SKM-1 treated with dmso at 0.1 percent for 144 hours (cell line): ENCODE results near the gene ARCN1.

Experiments used
- DNase-seq: peaks from one replicate; lab custom pipeline; 2025; ENCODE audit not compliant: unreplicated experiment; lab: John Stamatoyannopoulos, UW

ARCN1 gene

GRCh38 chr11:118572061-118572980, at the start of gene ARCN1:
ARCN1 (plus strand) TSS chr11:118572409; CDS start chr11:118572548, 139 bp downstream.
- peak; percentile 73 for DNase-seq

- no peak for DNase-seq
Measured at GRCh38 chr11:118522571-118523072, 49.6 kb upstream of the ARCN1 start.

- no peak for DNase-seq
Measured at GRCh38 chr11:118524356-118524755, 47.9 kb upstream of the ARCN1 start.

- peak; percentile 50 for DNase-seq
Measured at GRCh38 chr11:118524757-118525470, 47.3 kb upstream of the ARCN1 start.

- no peak for DNase-seq
Measured at GRCh38 chr11:118526688-118527087, 45.5 kb upstream of the ARCN1 start.

- no peak for DNase-seq
Measured at GRCh38 chr11:118527109-118527508, 45.1 kb upstream of the ARCN1 start, which contains the start of gene TTC36. TTC36 (plus strand) TSS chr11:118527474; CDS start chr11:118527495, 21 bp downstream.

GRCh38 chr11:118528511-118528910, 43.7 kb upstream of the ARCN1 start:
- DNase-seq = no peak

GRCh38 chr11:118529584-118530175, 42.5 kb upstream of the ARCN1 start:
- DNase-seq = no peak

- DNase-seq = no peak
Measured at GRCh38 chr11:118530180-118530682, 42.0 kb upstream of the ARCN1 start.

GRCh38 chr11:118530683-118531596, 41.3 kb upstream of the ARCN1 start, which contains the start of gene TMEM25:
TMEM25 (plus strand) TSS chr11:118531192; CDS start chr11:118531802, 610 bp downstream.
- no peak for DNase-seq

GRCh38 chr11:118531597-118532084, 40.6 kb upstream of the ARCN1 start:
- DNase-seq = no peak

- no peak for DNase-seq
Measured at GRCh38 chr11:118532091-118532490, 40.1 kb upstream of the ARCN1 start.

GRCh38 chr11:118532852-118533768, 39.1 kb upstream of the ARCN1 start:
- DNase-seq = no peak

GRCh38 chr11:118533769-118534729, 38.2 kb upstream of the ARCN1 start:
- no peak for DNase-seq

- DNase-seq = no peak
Measured at GRCh38 chr11:118535261-118535660, 36.9 kb upstream of the ARCN1 start.

GRCh38 chr11:118536726-118537125, 35.5 kb upstream of the ARCN1 start:
- DNase-seq = no peak

- DNase-seq = no peak
Measured at GRCh38 chr11:118537409-118537980, 34.7 kb upstream of the ARCN1 start.
